Esophagus muscularis mucosa (tissue), 3 donors: ENCODE measurements around the gene ADORA2A.

ENCODE experiments used
- CTCF ChIP-seq, 3 experiments: fragments of 200-600 bp in 2 of 3; fragments of 450-650 bp in 1 of 3; sonication (generic) in 2 of 3; IDR thresholded peaks; one replicate each; pipeline ENCODE4 v1.5.1; 2017 to 2019; ENCODE audit warnings: antibody characterized with exemption in 3 of 3, mild to moderate bottlenecking in 2 of 3, moderate library complexity in 1 of 3
- POLR2A ChIP-seq: fragments of 450-650 bp; IDR thresholded peaks from one replicate; pipeline ENCODE4 v1.6.1; 2017; ENCODE audit warnings: antibody characterized with exemption, moderate library complexity, mild to moderate bottlenecking, low read depth

GRCh38 chr22:24431309-24432034 lies 4.1 kb downstream of the ADORA2A start:
- TF ChIP-seq POLR2A, result no peak
- TF ChIP-seq CTCF (IDR thresholded peaks at IDR 0.05), result no peak
